HCT116 (cell line): ENCODE results near the gene DCLK3. TPM values are rescaled to one million over a fixed set of nuclear protein-coding genes. Genes with fewer than 3 reads are reported as not detected.

ENCODE experiments used
- ATAC-seq: fragments of 200-7000 bp; cut with Tn5 transposase; 2 replicates; pipeline ENCODE4 v1.9.1; 2020; ENCODE audit warnings: mild to moderate bottlenecking, moderate library complexity
- BruUV-seq: library from RNA; stranded (reverse); fragments of 400-500 nt; replicated peaks from 2 replicates; lab custom pipeline; 2021; lab: Mats Ljungman, UMichigan
- CTCF ChIA-PET: fragments of 300-600 bp; sonication (Branson Sonifier 250); formaldehyde crosslinking; loops from one replicate; lab custom pipeline; 2021; ENCODE audit warnings: antibody characterized with exemption; lab: Charles Lee
- POLR2A ChIA-PET: fragments of 300-600, 350-600 bp; sonication (Branson Sonifier 250); formaldehyde crosslinking; loops from one replicate; lab custom pipeline; 2021; ENCODE audit warnings: antibody characterized with exemption; lab: Charles Lee
- RAD21 ChIA-PET, 2 experiments: fragments of 300-600 bp; sonication (Branson Sonifier 250); formaldehyde crosslinking; loops; one replicate each; lab custom pipeline; 2023; ENCODE audit warnings: low total read pairs in 2 of 2; ENCODE audit not compliant: uncharacterized antibody in 2 of 2, unreplicated experiment in 2 of 2, low non-redundant PET in 1 of 2; lab: Charles Lee
- DNase-seq: peaks from one replicate; pipeline ENCODE4 v3.0.0-alpha.2; 2010; ENCODE audit warnings: low read depth, low spot score
- H2AFZ ChIP-seq: fragments of 200-600 bp; shearing (Covaris generic), sonication (generic); 2 replicates; pipeline ENCODE4 v1.6.1; 2017; ENCODE audit warnings: low read depth, mixed run types, mixed read lengths, antibody characterized with exemption, low read length; ENCODE audit not compliant: poor library complexity, severe bottlenecking
- H3K27ac ChIP-seq: 2 replicates; pipeline ENCODE4 v1.5.1; 2012; ENCODE audit warnings: low read depth, low read length
- H3K27me3 ChIP-seq: fragments of 200-600 bp; sonication (generic); 2 replicates; pipeline ENCODE4 v1.6.1; 2016; ENCODE audit warnings: mixed run types, low read length, mixed read lengths; ENCODE audit not compliant: insufficient read depth
- H3K36me3 ChIP-seq, 2 experiments: fragments of 200-500 bp in 1 of 2; fragments of 200-600 bp in 1 of 2; sonication (Bioruptor generic) in 1 of 2; sonication (generic) in 1 of 2; 2 replicates each; pipeline versions ENCODE4 v1.5.1 to v1.6.1; 2014 to 2016; ENCODE audit warnings: low read length in 2 of 2, inconsistent platforms in 1 of 2, mixed read lengths in 1 of 2, mixed run types in 1 of 2; ENCODE audit not compliant: insufficient read depth in 2 of 2, control insufficient read depth in 1 of 2
- H3K4me1 ChIP-seq, 2 experiments: fragments of 200-600 bp in 1 of 2; sonication (generic) in 1 of 2; 2 replicates each; pipeline versions ENCODE4 v1.5.1 to v1.6.1; 2012 to 2017; ENCODE audit warnings: low read length in 2 of 2, inconsistent platforms in 1 of 2, mild to moderate bottlenecking in 1 of 2, mixed read lengths in 1 of 2, mixed run types in 1 of 2, moderate library complexity in 1 of 2; ENCODE audit not compliant: insufficient read depth in 2 of 2, control insufficient read depth in 1 of 2
- H3K4me2 ChIP-seq: fragments of 200-600 bp; sonication (generic); 2 replicates; pipeline ENCODE4 v1.6.1; 2017; ENCODE audit warnings: mixed run types, low read length, mixed read lengths
- H3K4me3 ChIP-seq, 2 experiments: fragments of 200-600 bp in 1 of 2; sonication (generic) in 1 of 2; replicated peaks in 1 of 2; 2 replicates each; pipeline ENCODE4 v1.5.1; 2011 to 2016; ENCODE audit warnings: low read length in 2 of 2, control low read depth in 1 of 2, low read depth in 1 of 2, mild to moderate bottlenecking in 1 of 2, mixed read lengths in 1 of 2, mixed run types in 1 of 2
- H3K79me2 ChIP-seq: fragments of 200-600 bp; sonication (generic); 2 replicates; pipeline ENCODE4 v1.6.1; 2017; ENCODE audit warnings: mild to moderate bottlenecking, mixed run types, low read length, moderate library complexity, mixed read lengths; ENCODE audit not compliant: insufficient read depth
- H3K9ac ChIP-seq: fragments of 200-600 bp; sonication (generic); 2 replicates; pipeline ENCODE4 v1.6.1; 2016; ENCODE audit warnings: low read length, mixed read lengths
- H3K9me2 ChIP-seq: fragments of 200-600 bp; sonication (generic), shearing (Covaris generic); 2 replicates; pipeline ENCODE4 v1.6.1; 2017; ENCODE audit warnings: mixed run types, mild to moderate bottlenecking, moderate library complexity; ENCODE audit not compliant: insufficient read depth
- H3K9me3 ChIP-seq, 2 experiments: fragments of 200-500 bp in 1 of 2; fragments of 200-600 bp in 1 of 2; sonication (Bioruptor generic) in 1 of 2; sonication (generic) in 1 of 2; 2 replicates each; pipeline ENCODE4 v1.6.1; 2014 to 2017; ENCODE audit warnings: low read length in 2 of 2, mixed read lengths in 2 of 2, inconsistent platforms in 1 of 2, low read depth in 1 of 2, mild to moderate bottlenecking in 1 of 2, mixed run types in 1 of 2, moderate library complexity in 1 of 2; ENCODE audit not compliant: control insufficient read depth in 1 of 2, insufficient read depth in 1 of 2
- H4K20me1 ChIP-seq: fragments of 200-600 bp; sonication (generic), shearing (Covaris generic); 2 replicates; pipeline ENCODE4 v1.6.1; 2017; ENCODE audit warnings: mixed run types, mild to moderate bottlenecking, moderate library complexity; ENCODE audit not compliant: insufficient read depth
- ATF3 ChIP-seq: IDR thresholded peaks from 2 replicates; pipeline ENCODE4 v1.6.1; 2012
- CBX3 ChIP-seq: IDR thresholded peaks from 2 replicates; pipeline ENCODE4 v1.6.1; 2012; ENCODE audit warnings: low read depth
- ELF1 ChIP-seq: IDR thresholded peaks from 2 replicates; pipeline ENCODE4 v1.6.1; 2012; ENCODE audit warnings: low read depth, borderline replicate concordance
- EZH2phosphoT487 ChIP-seq: fragments of 200-600 bp; IDR thresholded peaks from 2 replicates; pipeline ENCODE4 v1.6.1; 2018; ENCODE audit warnings: antibody characterized with exemption, borderline replicate concordance
- FOSL1 ChIP-seq: IDR thresholded peaks from 2 replicates; pipeline ENCODE4 v1.6.1; 2012; ENCODE audit warnings: low read depth
- REST ChIP-seq: IDR thresholded peaks from 2 replicates; pipeline ENCODE4 v1.6.1; 2012; ENCODE audit warnings: low read depth
- SRF ChIP-seq: IDR thresholded peaks from 2 replicates; pipeline ENCODE4 v1.6.1; 2012; ENCODE audit warnings: low read depth
- YY1 ChIP-seq: IDR thresholded peaks from 2 replicates; pipeline ENCODE4 v1.6.1; 2011; ENCODE audit warnings: low read length, low read depth, moderate library complexity, mild to moderate bottlenecking; ENCODE audit not compliant: insufficient replicate concordance; ENCODE audit errors: extremely low read depth
- ZBTB33 ChIP-seq: IDR thresholded peaks from 2 replicates; pipeline ENCODE4 v1.6.1; 2011; ENCODE audit warnings: mild to moderate bottlenecking, low read length, moderate library complexity; ENCODE audit not compliant: insufficient replicate concordance; ENCODE audit errors: extremely low read depth
- ZNF274 ChIP-seq: fragments of 200-500 bp; sonication (Bioruptor generic); IDR thresholded peaks from 2 replicates; pipeline ENCODE4 v1.6.1; 2014; ENCODE audit warnings: mild to moderate bottlenecking, low read depth, low read length, inconsistent platforms
- intact Hi-C: fragments of 100-400 bp; cut with micrococcal nuclease; formaldehyde crosslinking; loops from 2 replicates; pipeline ENCODE4 v1.10.0; 2022
- total RNA-seq: library from RNA; stranded (reverse); gene quantifications from one replicate; pipeline ENCODE4 v1.2.1, GENCODE V29; 2021; ENCODE audit not compliant: unreplicated experiment

The DCLK3 gene
- total RNA-seq, 1 experiment from 2014 or later, result not detected

- TF ChIP-seq REST, result no peak
- TF ChIP-seq ELF1, result no peak
These were observed 69.1 kb downstream of the DCLK3 start (continued) for GRCh38 chr3:36695113-36695768.

- Histone ChIP-seq H3K79me2 (no peaks in the 10 kb centered on the region), H2AFZ (no peak overlapping the region), H3K9me3 (no peaks in the 10 kb centered on the region), H3K4me2 (no peak overlapping the region), H3K27me3 (no peaks in the 10 kb centered on the region; the same call in 1 of the 2 replicates), H3K4me1 (no peaks in the 10 kb centered on the region), H4K20me1 (no peaks in the 10 kb centered on the region), H3K9ac (no peak overlapping the region), H3K27ac (no peak overlapping the region), H3K36me3 (no peaks in the 10 kb centered on the region), H3K9me2 (no peaks in the 10 kb centered on the region), H3K4me3 (no peak overlapping the region)
- intact Hi-C loops, result no loop called here
- POLR2A ChIA-PET, result no interaction called here
- RAD21 ChIA-PET, result no interaction called here
- CTCF ChIA-PET, result no interaction called here
- ATAC-seq (no peak), DNase-seq (no peak)
- TF ChIP-seq ZNF274 (no peak), CBX3 (no peak), ZBTB33 (no peak), ATF3 (no peak), SRF (no peak), REST (no peak), YY1 (no peak), EZH2phosphoT487 (no peak), FOSL1 (no peak)
- no TSS peak for BruUV-seq
These were observed 70.7 kb downstream of the DCLK3 start for GRCh38 chr3:36693670-36694069.
